Activated T-cell treated with anti-CD3 and anti-CD28 coated beads, Interleukin-2, amount 50 U/mL, for 24 hours (primary cell): ENCODE data around the gene CRLF1.

Source experiments
- DNase-seq: peaks from one replicate; pipeline ENCODE4 v3.0.0-alpha.2; 2020
- H3K27ac Mint-ChIP-seq: 2 replicates; pipeline ENCODE4 v1.8.0; 2020; ENCODE audit warnings: mild to moderate bottlenecking, mixed read lengths
- H3K27me3 Mint-ChIP-seq: 2 replicates; pipeline ENCODE4 v1.8.0; 2020; ENCODE audit warnings: mixed read lengths
- H3K36me3 Mint-ChIP-seq: 2 replicates; pipeline ENCODE4 v1.8.0; 2020; ENCODE audit warnings: low read depth, mixed read lengths
- H3K4me1 Mint-ChIP-seq: 2 replicates; pipeline ENCODE4 v1.8.0; 2020; ENCODE audit warnings: low read depth, mixed read lengths
- H3K4me3 Mint-ChIP-seq: 2 replicates; pipeline ENCODE4 v1.8.0; 2020; ENCODE audit warnings: mild to moderate bottlenecking, moderate library complexity, mixed read lengths
- H3K9me3 Mint-ChIP-seq: 2 replicates; pipeline ENCODE4 v1.8.0; 2020; ENCODE audit warnings: mixed read lengths

The CRLF1 gene

GRCh38 chr19:18576383-18576782 is 30.2 kb downstream of the CRLF1 start:
- H3K27me3 Mint-ChIP-seq = no peaks in the 10 kb centered on the region

GRCh38 chr19:18574691-18575291 is 31.8 kb downstream of the CRLF1 start:
- H3K4me1 Mint-ChIP-seq = peaks cover 42% of the 10 kb centered on the region
- H3K27me3 Mint-ChIP-seq = no peaks in the 10 kb centered on the region
- DNase-seq = no peak
- peaks cover 80% of the 10 kb centered on the region for H3K36me3 Mint-ChIP-seq
- H3K9me3 Mint-ChIP-seq = no peaks in the 10 kb centered on the region
- H3K27ac Mint-ChIP-seq = peak overlapping the region; percentile 97
- peak overlapping the region; percentile 94 for H3K4me3 Mint-ChIP-seq

More at GRCh38 chr19:18576383-18576782, 30.2 kb downstream of the CRLF1 start:
- DNase-seq = no peak
- Mint-ChIP-seq H3K4me1 (peaks cover 40% of the 10 kb centered on the region), H3K4me3 (no peak overlapping the region), H3K27ac (peak overlapping the region; percentile 97), H3K36me3 (peaks cover 73% of the 10 kb centered on the region), H3K9me3 (no peaks in the 10 kb centered on the region)

GRCh38 chr19:18571564-18572344 is 34.8 kb downstream of the CRLF1 start, which contains the start of gene UBA52:
UBA52 (plus strand) TSS chr19:18571857; CDS start chr19:18573301, 1,444 bp downstream.
- Mint-ChIP-seq H3K4me1 (peaks cover 33% of the 10 kb centered on the region), H3K36me3 (peaks cover 91% of the 10 kb centered on the region), H3K27ac (peak within 1 kb of the TSS; percentile 97), H3K4me3 (peak within 1 kb of the TSS; percentile 94), H3K9me3 (no peaks in the 10 kb centered on the region), H3K27me3 (no peaks in the 10 kb centered on the region)
- peak; percentile 100 for DNase-seq

- H3K36me3 Mint-ChIP-seq = peaks cover 88% of the 10 kb centered on the region
- no peaks in the 10 kb centered on the region for H3K27me3 Mint-ChIP-seq
- H3K27ac Mint-ChIP-seq = no peak overlapping the region
- DNase-seq = no peak
- peaks cover 14% of the 10 kb centered on the region for H3K4me1 Mint-ChIP-seq
- no peak overlapping the region for H3K4me3 Mint-ChIP-seq
- H3K9me3 Mint-ChIP-seq = no peaks in the 10 kb centered on the region
These were observed 38.2 kb downstream of the CRLF1 start for GRCh38 chr19:18568367-18568766.

GRCh38 chr19:18566953-18567352 is 39.6 kb downstream of the CRLF1 start:
- Mint-ChIP-seq H3K27ac (no peak overlapping the region), H3K9me3 (no peaks in the 10 kb centered on the region), H3K27me3 (no peaks in the 10 kb centered on the region), H3K4me1 (peaks cover 4% of the 10 kb centered on the region), H3K36me3 (peaks cover 88% of the 10 kb centered on the region), H3K4me3 (no peak overlapping the region)
- no peak for DNase-seq

- Mint-ChIP-seq H3K27ac (peak overlapping the region; percentile 56), H3K36me3 (peaks cover 82% of the 10 kb centered on the region), H3K4me3 (no peak overlapping the region), H3K9me3 (no peaks in the 10 kb centered on the region), H3K27me3 (no peaks in the 10 kb centered on the region), H3K4me1 (peaks cover 22% of the 10 kb centered on the region)
- no peak for DNase-seq
These were observed 44.5 kb downstream of the CRLF1 start for GRCh38 chr19:18562086-18562485.

GRCh38 chr19:18559685-18560084 is 46.9 kb downstream of the CRLF1 start:
- Mint-ChIP-seq H3K27ac (peak overlapping the region; percentile 97), H3K9me3 (no peaks in the 10 kb centered on the region), H3K4me3 (peak overlapping the region; percentile 85), H3K36me3 (peaks cover 61% of the 10 kb centered on the region), H3K4me1 (peaks cover 22% of the 10 kb centered on the region), H3K27me3 (no peaks in the 10 kb centered on the region)
- no peak for DNase-seq

- no peak for DNase-seq
- H3K27me3 Mint-ChIP-seq = no peaks in the 10 kb centered on the region
- H3K9me3 Mint-ChIP-seq = no peaks in the 10 kb centered on the region
These were observed 48.0 kb downstream of the CRLF1 start for GRCh38 chr19:18558604-18559003.

GRCh38 chr19:18558202-18558555 is 48.4 kb downstream of the CRLF1 start:
- Mint-ChIP-seq H3K4me1 (peaks cover 22% of the 10 kb centered on the region), H3K4me3 (peak overlapping the region; percentile 85), H3K9me3 (no peaks in the 10 kb centered on the region), H3K27ac (peak overlapping the region; percentile 97), H3K36me3 (peaks cover 46% of the 10 kb centered on the region), H3K27me3 (no peaks in the 10 kb centered on the region)
- DNase-seq = no peak

More at GRCh38 chr19:18558604-18559003, 48.0 kb downstream of the CRLF1 start:
- peak overlapping the region; percentile 97 for H3K27ac Mint-ChIP-seq
- peaks cover 50% of the 10 kb centered on the region for H3K36me3 Mint-ChIP-seq
- H3K4me3 Mint-ChIP-seq = peak overlapping the region; percentile 85
- H3K4me1 Mint-ChIP-seq = peaks cover 22% of the 10 kb centered on the region

- Mint-ChIP-seq H3K27me3 (no peaks in the 10 kb centered on the region), H3K36me3 (peaks cover 40% of the 10 kb centered on the region), H3K9me3 (no peaks in the 10 kb centered on the region), H3K4me1 (peaks cover 22% of the 10 kb centered on the region), H3K27ac (peak within 1 kb of the TSS; percentile 97), H3K4me3 (peak within 1 kb of the TSS; percentile 85)
- peak; percentile 95 for DNase-seq
These were observed 49.0 kb downstream of the CRLF1 start, which contains the start of gene KXD1 for GRCh38 chr19:18557411-18558201. KXD1 (plus strand) TSS chr19:18557870; CDS start chr19:18562057, 4,187 bp downstream.

GRCh38 chr19:18551631-18552030 is 55.0 kb downstream of the CRLF1 start:
- H3K27me3 Mint-ChIP-seq = no peaks in the 10 kb centered on the region
- H3K27ac Mint-ChIP-seq = no peak overlapping the region
- H3K4me1 Mint-ChIP-seq = no peaks in the 10 kb centered on the region
- no peak for DNase-seq
- no peak overlapping the region for H3K4me3 Mint-ChIP-seq
- no peaks in the 10 kb centered on the region for H3K36me3 Mint-ChIP-seq
- no peaks in the 10 kb centered on the region for H3K9me3 Mint-ChIP-seq

GRCh38 chr19:18543814-18544475 is 62.7 kb downstream of the CRLF1 start:
- Mint-ChIP-seq H3K4me1 (peaks cover 27% of the 10 kb centered on the region), H3K36me3 (peaks cover 32% of the 10 kb centered on the region), H3K27me3 (no peaks in the 10 kb centered on the region), H3K4me3 (peak overlapping the region; percentile 85), H3K27ac (peak overlapping the region; percentile 96), H3K9me3 (no peaks in the 10 kb centered on the region)
- peak; percentile 77 for DNase-seq
